ENCODE data around the gene TTBK2. TPM values are rescaled to one million over a fixed set of nuclear protein-coding genes. Genes with fewer than 3 reads are reported as not detected.
A peak's percentile ranks its signal among the peaks of the same experiment; 100 is the strongest.

Gene TTBK2
- total RNA-seq, 4 donors from 2014 or later: 7.9 to 78.2 (median 18.2) TPM

DNA sequence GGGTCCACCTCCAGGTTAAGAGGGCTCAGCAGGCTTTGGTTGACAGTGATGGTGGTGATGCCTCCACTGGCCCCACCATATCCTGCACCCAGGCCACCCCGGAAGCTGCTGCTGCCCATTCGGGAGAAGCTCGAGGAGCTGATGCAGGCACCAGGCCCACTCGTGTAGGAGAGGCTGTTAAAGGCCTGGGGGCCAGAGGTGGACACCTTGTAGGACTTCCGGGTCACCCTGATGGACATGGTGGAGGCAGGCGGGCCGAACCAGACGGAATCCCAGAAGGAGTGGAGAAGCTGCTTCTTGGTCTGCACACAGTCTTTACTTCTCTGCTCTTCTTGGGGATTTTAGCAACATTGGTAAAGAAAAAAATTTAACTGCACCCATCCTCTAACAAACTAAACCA is 118.4 kb downstream of the TTBK2 start:
- no peak overlapping the region for H3K4me3 ChIP-seq
- WGBS, 2 donors (ENCODE audit: low coverage in 1 of 2): 96% methylated on average over 8 of the region's 8 CpGs; no CpG with 5 or more reads in 1 of the 2 donors
- H3K4me1 ChIP-seq: no peaks in the 10 kb centered on the region
- H3K36me3 ChIP-seq: no peaks in the 10 kb centered on the region
- DNase-seq: no peak
- TF ChIP-seq EP300 (IDR thresholded peaks at IDR 0.05; ENCODE audit: low read depth): no peak
- no peak for TF ChIP-seq POLR2A (IDR thresholded peaks at IDR 0.05)
- TF ChIP-seq, protein P1, sequence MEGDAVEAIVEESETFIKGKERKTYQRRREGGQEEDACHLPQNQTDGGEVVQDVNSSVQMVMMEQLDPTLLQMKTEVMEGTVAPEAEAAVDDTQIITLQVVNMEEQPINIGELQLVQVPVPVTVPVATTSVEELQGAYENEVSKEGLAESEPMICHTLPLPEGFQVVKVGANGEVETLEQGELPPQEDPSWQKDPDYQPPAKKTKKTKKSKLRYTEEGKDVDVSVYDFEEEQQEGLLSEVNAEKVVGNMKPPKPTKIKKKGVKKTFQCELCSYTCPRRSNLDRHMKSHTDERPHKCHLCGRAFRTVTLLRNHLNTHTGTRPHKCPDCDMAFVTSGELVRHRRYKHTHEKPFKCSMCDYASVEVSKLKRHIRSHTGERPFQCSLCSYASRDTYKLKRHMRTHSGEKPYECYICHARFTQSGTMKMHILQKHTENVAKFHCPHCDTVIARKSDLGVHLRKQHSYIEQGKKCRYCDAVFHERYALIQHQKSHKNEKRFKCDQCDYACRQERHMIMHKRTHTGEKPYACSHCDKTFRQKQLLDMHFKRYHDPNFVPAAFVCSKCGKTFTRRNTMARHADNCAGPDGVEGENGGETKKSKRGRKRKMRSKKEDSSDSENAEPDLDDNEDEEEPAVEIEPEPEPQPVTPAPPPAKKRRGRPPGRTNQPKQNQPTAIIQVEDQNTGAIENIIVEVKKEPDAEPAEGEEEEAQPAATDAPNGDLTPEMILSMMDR (IDR thresholded peaks at IDR 0.05): no peak
- TF ChIP-seq POLR2AphosphoS5 (IDR thresholded peaks at IDR 0.05): no peak
- H3K9me3 ChIP-seq: no peaks in the 10 kb centered on the region
- in situ Hi-C loops (cut with MboI; ENCODE audit: low pct_ligation_motif_present in 1 of 4, low pct_unique_long_range_greater_than_20kb in 1 of 4, low sequenced_read_pairs in 3 of 4) (no loop called here), intact Hi-C loops (cut with DNase I; ENCODE audit: low total_unique reads) (no loop called here)
- H3K27ac ChIP-seq: no peak overlapping the region
- H3K27me3 ChIP-seq: no peaks in the 10 kb centered on the region

DNA sequence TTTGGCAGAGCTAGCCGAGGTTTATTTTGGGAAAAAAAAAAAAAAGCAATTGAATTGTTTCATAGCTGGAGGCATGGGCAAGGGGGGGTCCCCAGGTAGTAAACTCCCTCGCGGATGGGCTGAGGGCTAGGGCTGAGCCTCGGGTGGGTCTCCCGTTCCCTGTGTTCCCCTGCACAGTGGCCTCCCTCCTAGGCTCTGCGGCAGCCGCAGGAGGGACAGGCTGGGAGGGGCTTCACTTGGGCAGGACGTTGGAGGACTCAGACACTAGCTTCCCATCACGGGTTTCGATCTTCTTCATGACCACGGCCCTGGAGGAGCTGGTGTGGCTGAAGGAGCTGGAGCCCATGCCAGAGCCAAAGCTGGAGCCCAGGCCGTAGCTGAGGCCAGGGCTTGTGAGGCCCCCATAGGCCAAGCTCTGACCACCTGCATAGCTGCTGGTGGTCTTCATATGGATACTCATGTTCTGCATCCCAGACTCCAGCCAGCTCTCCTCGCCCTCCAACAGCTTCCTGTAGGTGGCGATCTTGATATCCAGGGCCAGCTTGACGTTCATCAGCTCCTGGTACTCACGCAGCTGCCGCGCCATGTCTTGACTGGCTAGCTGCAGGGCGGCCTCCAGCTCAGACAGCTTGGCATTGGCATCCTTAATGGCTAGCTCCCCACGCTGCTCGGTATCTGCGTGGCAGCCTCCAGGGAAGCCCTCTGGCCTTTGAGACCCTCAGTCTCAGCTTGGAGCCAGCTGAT is 119.7 kb downstream of the TTBK2 start:
- no peak for DNase-seq
- WGBS, 2 donors (ENCODE audit: low coverage in 1 of 2): 75 to 87% methylated on average over 3 to 20 of the region's 22 CpGs
- no peaks in the 10 kb centered on the region for H3K9me3 ChIP-seq
- no peaks in the 10 kb centered on the region for H3K4me1 ChIP-seq
- intact Hi-C loops (cut with DNase I; ENCODE audit: low total_unique reads): no loop called here
- no peaks in the 10 kb centered on the region for H3K36me3 ChIP-seq
- H3K4me3 ChIP-seq: no peak overlapping the region
- no peak for TF ChIP-seq POLR2A (IDR thresholded peaks at IDR 0.05)
- TF ChIP-seq, protein P1 (IDR thresholded peaks at IDR 0.05): peak in 1 of 5 experiments; percentile 18
- in situ Hi-C loops (cut with MboI; ENCODE audit: low pct_ligation_motif_present in 1 of 4, low pct_unique_long_range_greater_than_20kb in 1 of 4, low sequenced_read_pairs in 3 of 4): no loop called here
- H3K27me3 ChIP-seq: no peaks in the 10 kb centered on the region
- H3K27ac ChIP-seq: no peak overlapping the region

DNA sequence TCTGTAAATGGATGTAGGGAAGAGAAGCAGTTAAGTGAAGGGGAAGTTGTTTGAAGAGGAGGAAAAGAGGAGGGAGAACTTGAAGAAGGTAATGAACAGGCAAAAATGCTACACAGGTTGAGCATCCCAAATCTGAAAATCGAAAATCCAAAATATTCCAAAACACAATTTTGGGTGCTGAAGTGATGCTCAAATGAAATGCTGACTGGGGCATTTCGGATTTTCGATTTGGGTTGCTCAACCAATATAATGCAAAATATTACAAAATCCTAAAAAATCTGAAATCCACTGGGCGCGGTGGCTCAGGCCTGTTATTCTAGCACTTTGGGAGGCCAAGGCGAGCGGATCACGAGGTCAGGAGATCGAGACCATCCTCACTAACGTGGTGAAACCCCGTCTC is 121.8 kb downstream of the TTBK2 start:
- intact Hi-C loops (cut with DNase I; ENCODE audit: low total_unique reads) (no loop called here), in situ Hi-C loops (cut with MboI; ENCODE audit: low pct_ligation_motif_present in 1 of 4, low pct_unique_long_range_greater_than_20kb in 1 of 4, low sequenced_read_pairs in 3 of 4) (loop anchor here in 1 of 4 donors (10.0 kb wide), 1 partner anchor 136 kb away; no protein-coding TSS in a partner anchor)
- no peaks in the 10 kb centered on the region for H3K27me3 ChIP-seq
- H3K27ac ChIP-seq: no peak overlapping the region
- no peaks in the 10 kb centered on the region for H3K4me1 ChIP-seq
- H3K36me3 ChIP-seq: no peaks in the 10 kb centered on the region
- TF ChIP-seq EP300 (IDR thresholded peaks at IDR 0.05; ENCODE audit: low read depth): no peak
- no peak for TF ChIP-seq POLR2A (IDR thresholded peaks at IDR 0.05)
- TF ChIP-seq, protein P1 (IDR thresholded peaks at IDR 0.05): no peak
- TF ChIP-seq POLR2AphosphoS5 (IDR thresholded peaks at IDR 0.05): no peak
- H3K4me3 ChIP-seq: no peak overlapping the region
- WGBS, 2 donors (ENCODE audit: low coverage in 1 of 2): 97 to 100% methylated on average over 9 to 11 of the region's 11 CpGs
- no peaks in the 10 kb centered on the region for H3K9me3 ChIP-seq
- no peak for DNase-seq

- H3K27ac ChIP-seq: no peak overlapping the region
- no peak overlapping the region for H3K4me3 ChIP-seq
- intact Hi-C loops (cut with DNase I; ENCODE audit: low total_unique reads): no loop called here
- 85 to 88% methylated on average over 5 of the region's 5 CpGs for WGBS, 2 donors (ENCODE audit: low coverage in 1 of 2)
- TF ChIP-seq EP300 (IDR thresholded peaks at IDR 0.05; ENCODE audit: low read depth): no peak
- TF ChIP-seq POLR2AphosphoS5 (IDR thresholded peaks at IDR 0.05): no peak
- no peak for TF ChIP-seq POLR2A (IDR thresholded peaks at IDR 0.05)
- TF ChIP-seq, protein P1 (IDR thresholded peaks at IDR 0.05): no peak
- H3K4me1 ChIP-seq: no peaks in the 10 kb centered on the region
- DNase-seq: no peak
- no peaks in the 10 kb centered on the region for H3K27me3 ChIP-seq
- no peaks in the 10 kb centered on the region for H3K36me3 ChIP-seq
- H3K9me3 ChIP-seq: no peaks in the 10 kb centered on the region
- in situ Hi-C loops (cut with MboI; ENCODE audit: low pct_ligation_motif_present in 1 of 4, low pct_unique_long_range_greater_than_20kb in 1 of 4, low sequenced_read_pairs in 3 of 4): loop anchor here in 1 of 4 donors (10.0 kb wide), 1 partner anchor 138 kb away; no protein-coding TSS in a partner anchor
These were observed 123.4 kb downstream of the TTBK2 start for GRCh38 chr15:42796955-42797782.

Data from transverse colon (tissue), 4 donors.